ENCODE measurements around the gene CBX8.

CBX8 gene

DNA sequence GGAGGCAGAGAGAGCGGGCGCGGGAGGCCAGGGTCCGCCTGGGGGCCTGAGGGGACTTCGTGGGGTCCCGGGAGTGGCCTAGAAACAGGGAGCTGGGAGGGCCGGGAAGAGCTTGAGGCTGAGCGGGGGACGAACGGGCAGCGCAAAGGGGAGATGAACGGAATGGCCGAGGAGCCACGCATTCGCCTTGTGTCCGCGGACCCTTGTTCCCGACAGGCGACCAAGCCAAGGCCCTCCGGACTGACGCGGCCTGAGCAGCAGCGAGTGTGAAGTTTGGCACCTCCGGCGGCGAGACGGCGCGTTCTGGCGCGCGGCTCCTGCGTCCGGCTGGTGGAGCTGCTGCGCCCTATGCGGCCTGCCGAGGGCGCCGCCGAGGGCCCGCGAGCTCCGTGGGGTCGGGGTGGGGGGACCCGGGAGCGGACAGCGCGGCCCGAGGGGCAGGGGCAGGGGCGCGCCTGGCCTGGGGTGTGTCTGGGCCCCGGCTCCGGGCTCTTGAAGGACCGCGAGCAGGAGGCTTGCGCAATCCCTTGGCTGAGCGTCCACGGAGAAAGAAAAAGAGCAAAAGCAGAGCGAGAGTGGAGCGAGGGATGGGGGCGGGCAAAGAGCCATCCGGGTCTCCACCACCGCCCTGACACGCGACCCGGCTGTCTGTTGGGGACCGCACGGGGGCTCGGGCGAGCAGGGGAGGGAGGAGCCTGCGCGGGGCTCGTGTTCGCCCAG, 43.6 kb upstream of the CBX8 start:
- H3K27me3 ChIP-seq (ENCODE audit: control insufficient read depth, insufficient read depth, low read length), result peaks cover 90% of the 10 kb centered on the region
- no peaks in the 10 kb centered on the region for H3K36me3 ChIP-seq (ENCODE audit: control insufficient read depth, insufficient read depth, low read length)
- H3K9ac ChIP-seq (ENCODE audit: low read length), result no peak overlapping the region
- 0 out of 2 replicates have a peak, but pooled peaks cover 3% of the 10 kb centered on the region for H3K9me3 ChIP-seq (ENCODE audit: control insufficient read depth, insufficient read depth, low read depth, low read length)
- H3K4me1 ChIP-seq (ENCODE audit: control insufficient read depth, insufficient read depth, low read length), result peaks cover 47% of the 10 kb centered on the region
- no peak overlapping the region for H3K27ac ChIP-seq (ENCODE audit: low read depth, low read length)
- peak overlapping the region; percentile 55 for H3K4me3 ChIP-seq (ENCODE audit: low read depth, low read length)

DNA sequence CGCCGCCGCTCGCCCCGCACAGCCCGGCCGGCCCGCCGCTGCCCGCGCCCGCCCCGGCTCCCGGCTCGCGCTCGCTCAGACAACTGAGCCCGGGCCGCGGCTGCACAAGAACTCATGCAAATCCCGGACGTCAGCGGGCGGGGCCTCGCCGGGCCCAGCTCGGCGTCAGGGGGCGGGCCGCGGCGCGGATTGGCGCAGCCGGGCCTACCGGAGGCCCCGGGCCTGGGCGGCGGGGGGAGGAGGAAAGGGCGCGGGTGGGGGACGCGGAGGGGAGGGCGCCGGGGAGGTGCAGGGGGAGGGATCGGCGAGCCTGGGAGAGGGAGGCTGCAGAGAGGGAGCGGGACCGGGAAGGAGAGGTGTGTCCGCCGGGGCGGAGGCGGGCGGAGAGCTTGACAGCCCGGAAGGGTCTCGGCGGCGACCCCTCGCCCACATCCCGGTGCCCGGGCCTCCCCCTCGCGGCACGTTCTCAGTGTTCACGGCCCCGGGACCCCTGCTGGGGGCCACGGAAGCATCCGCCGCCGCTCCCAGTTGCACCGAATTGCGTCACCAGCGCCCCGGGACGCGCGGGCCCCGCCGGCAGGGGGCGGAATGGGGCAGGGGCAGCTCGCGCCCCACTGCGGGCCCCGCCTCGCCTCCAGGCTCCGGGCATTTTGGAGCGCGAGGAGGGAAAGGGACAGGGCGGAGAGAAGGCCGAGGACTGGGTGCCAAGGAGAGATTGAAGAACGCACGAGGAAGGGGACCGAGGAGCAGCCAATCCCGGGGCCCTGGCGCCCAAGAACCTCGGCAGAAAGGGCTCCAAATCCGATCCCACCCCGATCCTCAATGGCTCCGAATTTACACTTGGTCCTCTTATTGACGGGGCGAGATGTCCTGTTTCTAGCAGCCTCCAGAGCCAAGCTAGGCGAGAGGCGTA, 42.7 kb upstream of the CBX8 start, which contains the start of gene CBX4:
TSS of gene CBX4 (minus strand) at position 85 of the 913 bp plus-strand sequence. CDS start 189 bp downstream, outside the sequence.
- no peaks in the 10 kb centered on the region for H3K36me3 ChIP-seq (ENCODE audit: control insufficient read depth, insufficient read depth, low read length)
- peaks cover 91% of the 10 kb centered on the region for H3K27me3 ChIP-seq (ENCODE audit: control insufficient read depth, insufficient read depth, low read length)
- H3K27ac ChIP-seq (ENCODE audit: low read depth, low read length), result no peak within 1 kb of the TSS
- H3K9ac ChIP-seq (ENCODE audit: low read length), result peak within 1 kb of the TSS; percentile 25
- 0 out of 2 replicates have a peak, but pooled peaks cover 3% of the 10 kb centered on the region for H3K9me3 ChIP-seq (ENCODE audit: control insufficient read depth, insufficient read depth, low read depth, low read length)
- H3K4me1 ChIP-seq (ENCODE audit: control insufficient read depth, insufficient read depth, low read length), result peaks cover 47% of the 10 kb centered on the region
- peak within 1 kb of the TSS; percentile 78 for H3K4me3 ChIP-seq (ENCODE audit: low read depth, low read length)

DNA sequence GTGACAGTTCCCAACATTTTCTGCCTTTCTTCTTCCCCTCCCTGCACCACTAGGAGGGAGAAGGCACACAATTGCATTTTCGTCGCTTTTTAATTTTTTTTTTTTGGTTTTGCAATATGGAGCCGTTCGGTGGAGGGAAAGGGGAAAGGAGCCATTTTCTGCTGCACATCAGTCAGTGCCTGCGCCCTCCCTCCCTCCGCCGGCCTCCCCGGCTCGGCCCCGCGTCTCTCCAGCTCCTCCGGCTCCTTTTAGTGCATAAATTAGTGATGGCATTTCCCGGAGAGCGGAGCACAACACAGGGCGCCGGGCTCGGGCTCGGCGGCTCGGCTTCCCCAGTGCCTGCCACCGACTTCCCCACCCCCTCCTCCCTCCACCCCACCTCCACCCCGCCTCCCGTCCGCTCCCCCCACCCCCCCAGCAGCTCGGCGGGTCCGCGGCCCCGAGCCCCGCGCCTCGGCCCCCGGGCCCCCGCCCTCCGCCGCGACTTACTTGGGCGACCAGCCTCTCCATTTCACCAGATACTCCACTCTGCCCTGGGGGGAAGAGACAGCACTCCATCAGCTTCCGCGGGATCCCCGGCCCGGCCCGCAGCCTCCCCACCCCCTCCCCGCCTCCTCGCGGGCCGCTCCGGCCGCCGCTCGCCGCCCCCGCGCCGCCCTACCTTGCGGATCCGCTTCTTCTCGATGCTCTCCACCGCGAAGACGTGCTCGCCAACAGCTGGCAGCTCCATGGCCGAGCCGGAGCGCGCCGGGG, 41.8 kb upstream of the CBX8 start:
- Histone ChIP-seq H3K36me3 (ENCODE audit: control insufficient read depth, insufficient read depth, low read length) (no peaks in the 10 kb centered on the region), H3K9me3 (ENCODE audit: control insufficient read depth, insufficient read depth, low read depth, low read length) (0 out of 2 replicates have a peak, but pooled peaks cover 3% of the 10 kb centered on the region), H3K27ac (ENCODE audit: low read depth, low read length) (no peak overlapping the region), H3K4me1 (ENCODE audit: control insufficient read depth, insufficient read depth, low read length) (peaks cover 53% of the 10 kb centered on the region), H3K4me3 (ENCODE audit: low read depth, low read length) (peak overlapping the region; percentile 78), H3K9ac (ENCODE audit: low read length) (peak overlapping the region; percentile 25), H3K27me3 (ENCODE audit: control insufficient read depth, insufficient read depth, low read length) (peaks cover 91% of the 10 kb centered on the region)

DNA sequence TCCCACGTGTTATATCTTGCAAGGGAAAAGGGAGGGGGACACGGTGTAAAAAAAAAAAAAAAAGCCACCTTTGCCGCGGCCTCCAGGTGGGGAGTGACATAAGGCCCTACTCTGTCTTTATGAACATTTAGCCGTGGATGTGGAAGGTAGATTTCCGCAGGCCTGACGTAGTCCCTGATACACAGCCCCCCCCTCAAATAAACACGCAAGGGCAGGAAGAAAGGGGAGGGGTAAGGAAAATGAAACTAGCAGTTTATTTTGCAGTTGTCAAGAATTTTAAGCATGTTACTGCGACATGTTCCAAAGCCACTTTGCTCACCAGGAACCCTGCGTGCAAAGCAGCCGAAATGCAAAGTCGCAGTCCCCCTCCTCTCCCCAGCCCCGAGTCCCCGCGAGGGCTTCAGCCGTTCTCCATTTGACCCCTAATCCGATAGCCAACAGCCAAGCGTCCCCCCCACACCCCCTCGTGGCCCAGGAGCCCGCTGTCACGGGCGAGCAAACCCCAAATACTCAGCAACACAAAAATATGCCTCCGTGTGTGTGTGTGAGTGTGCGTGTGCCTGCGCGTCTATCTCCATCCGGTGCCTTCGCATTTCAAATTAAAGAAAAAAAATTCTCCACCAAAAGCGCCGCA, 41.1 kb upstream of the CBX8 start:
- Histone ChIP-seq H3K36me3 (ENCODE audit: control insufficient read depth, insufficient read depth, low read length) (no peaks in the 10 kb centered on the region), H3K4me3 (ENCODE audit: low read depth, low read length) (peak overlapping the region; percentile 78), H3K9me3 (ENCODE audit: control insufficient read depth, insufficient read depth, low read depth, low read length) (0 out of 2 replicates have a peak, but pooled peaks cover 3% of the 10 kb centered on the region), H3K27ac (ENCODE audit: low read depth, low read length) (no peak overlapping the region), H3K9ac (ENCODE audit: low read length) (peak overlapping the region; percentile 25), H3K27me3 (ENCODE audit: control insufficient read depth, insufficient read depth, low read length) (peaks cover 91% of the 10 kb centered on the region), H3K4me1 (ENCODE audit: control insufficient read depth, insufficient read depth, low read length) (peaks cover 57% of the 10 kb centered on the region)

GRCh38 chr17:79836972-79837887, 40.4 kb upstream of the CBX8 start:
- peak overlapping the region; percentile 78 for H3K4me3 ChIP-seq (ENCODE audit: low read depth, low read length)
- H3K27ac ChIP-seq (ENCODE audit: low read depth, low read length), result no peak overlapping the region
- H3K4me1 ChIP-seq (ENCODE audit: control insufficient read depth, insufficient read depth, low read length), result peaks cover 52% of the 10 kb centered on the region
- peaks cover 91% of the 10 kb centered on the region for H3K27me3 ChIP-seq (ENCODE audit: control insufficient read depth, insufficient read depth, low read length)
- 0 out of 2 replicates have a peak, but pooled peaks cover 3% of the 10 kb centered on the region for H3K9me3 ChIP-seq (ENCODE audit: control insufficient read depth, insufficient read depth, low read depth, low read length)
- no peaks in the 10 kb centered on the region for H3K36me3 ChIP-seq (ENCODE audit: control insufficient read depth, insufficient read depth, low read length)
- H3K9ac ChIP-seq (ENCODE audit: low read length), result no peak overlapping the region

DNA sequence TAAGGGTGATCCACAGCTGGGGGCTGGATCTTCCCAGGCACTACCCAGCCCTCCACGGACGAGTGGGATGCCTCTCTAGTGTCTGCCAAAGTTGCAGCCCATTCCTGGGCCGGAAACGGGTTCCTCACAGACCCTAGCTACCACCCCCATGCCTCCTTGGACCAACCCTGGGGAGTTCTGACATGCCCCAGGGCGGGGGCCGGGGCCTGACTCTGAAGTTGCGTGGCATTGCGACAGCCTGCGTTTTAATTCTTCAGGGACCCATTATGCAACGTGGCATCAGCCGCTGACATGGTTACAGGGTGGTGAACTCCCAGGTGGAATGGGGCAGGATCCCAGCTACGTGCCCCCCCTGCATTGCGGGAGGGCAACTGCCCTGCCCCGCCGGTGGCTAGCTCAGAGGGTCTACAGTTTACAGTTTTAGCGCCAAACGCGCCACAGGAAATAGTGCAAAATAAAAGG, 39.7 kb upstream of the CBX8 start:
- 0 out of 2 replicates have a peak, but pooled peaks cover 3% of the 10 kb centered on the region for H3K9me3 ChIP-seq (ENCODE audit: control insufficient read depth, insufficient read depth, low read depth, low read length)
- peak overlapping the region; percentile 78 for H3K4me3 ChIP-seq (ENCODE audit: low read depth, low read length)
- H3K36me3 ChIP-seq (ENCODE audit: control insufficient read depth, insufficient read depth, low read length), result no peaks in the 10 kb centered on the region
- no peak overlapping the region for H3K9ac ChIP-seq (ENCODE audit: low read length)
- H3K27me3 ChIP-seq (ENCODE audit: control insufficient read depth, insufficient read depth, low read length), result peaks cover 91% of the 10 kb centered on the region
- no peak overlapping the region for H3K27ac ChIP-seq (ENCODE audit: low read depth, low read length)
- peaks cover 47% of the 10 kb centered on the region for H3K4me1 ChIP-seq (ENCODE audit: control insufficient read depth, insufficient read depth, low read length)

DNA sequence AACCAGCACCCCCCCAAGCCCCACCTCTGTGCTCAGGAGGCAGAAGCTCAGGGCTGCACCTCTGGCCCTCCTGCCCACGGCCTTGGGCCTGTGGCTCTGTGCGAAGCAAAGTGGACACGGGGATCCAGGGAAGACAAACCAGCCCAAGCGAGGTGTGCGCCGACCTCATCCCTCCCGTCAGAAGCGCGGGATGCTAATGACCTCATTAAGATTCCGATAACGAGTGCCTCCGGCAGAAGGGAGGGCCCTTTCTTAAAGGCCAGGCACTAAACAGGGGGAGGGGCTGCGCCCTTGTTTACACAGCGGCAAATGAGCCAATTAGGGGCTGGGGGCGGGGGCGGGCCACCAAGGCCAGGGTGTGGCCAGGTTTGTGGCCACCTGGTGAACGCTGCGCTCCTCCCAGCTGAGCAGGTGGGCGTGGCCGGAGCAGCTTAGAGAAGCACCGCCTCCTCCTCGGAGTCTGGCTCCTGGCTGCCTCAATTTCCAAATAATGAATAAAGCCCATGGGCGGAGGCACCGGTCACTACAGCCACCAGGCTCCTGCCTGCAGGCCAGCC, 39.2 kb upstream of the CBX8 start:
- Histone ChIP-seq H3K36me3 (ENCODE audit: control insufficient read depth, insufficient read depth, low read length) (no peaks in the 10 kb centered on the region), H3K4me3 (ENCODE audit: low read depth, low read length) (peak overlapping the region; percentile 78), H3K9ac (ENCODE audit: low read length) (no peak overlapping the region), H3K9me3 (ENCODE audit: control insufficient read depth, insufficient read depth, low read depth, low read length) (0 out of 2 replicates have a peak, but pooled peaks cover 3% of the 10 kb centered on the region), H3K27me3 (ENCODE audit: control insufficient read depth, insufficient read depth, low read length) (peaks cover 91% of the 10 kb centered on the region), H3K27ac (ENCODE audit: low read depth, low read length) (no peak overlapping the region), H3K4me1 (ENCODE audit: control insufficient read depth, insufficient read depth, low read length) (peaks cover 50% of the 10 kb centered on the region)

DNA sequence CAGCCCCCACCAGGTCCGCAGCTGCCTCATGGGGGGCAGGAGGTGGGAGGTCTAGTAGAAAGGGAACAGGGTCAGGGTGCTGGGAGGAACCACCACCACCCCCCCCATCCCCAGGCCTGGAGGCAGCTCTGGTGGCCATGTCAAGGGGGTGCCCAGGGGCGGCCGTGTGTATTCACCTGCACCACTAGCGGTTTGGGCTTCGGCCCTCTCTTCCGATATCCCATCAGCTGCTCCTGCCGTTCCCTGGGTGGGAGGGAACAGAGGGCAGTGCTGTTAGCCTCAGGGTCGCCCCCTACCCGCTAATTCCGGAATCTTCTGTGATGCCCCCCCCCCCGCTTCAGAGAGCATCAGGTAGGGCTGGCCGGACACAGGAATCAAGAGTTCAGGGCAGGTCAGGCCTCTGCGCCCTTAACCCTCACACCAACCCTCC, 38.6 kb upstream of the CBX8 start:
- peaks cover 51% of the 10 kb centered on the region for H3K4me1 ChIP-seq (ENCODE audit: control insufficient read depth, insufficient read depth, low read length)
- H3K9ac ChIP-seq (ENCODE audit: low read length), result no peak overlapping the region
- H3K4me3 ChIP-seq (ENCODE audit: low read depth, low read length), result peak overlapping the region; percentile 46
- H3K27me3 ChIP-seq (ENCODE audit: control insufficient read depth, insufficient read depth, low read length), result peaks cover 91% of the 10 kb centered on the region
- 0 out of 2 replicates have a peak, but pooled peaks cover 3% of the 10 kb centered on the region for H3K9me3 ChIP-seq (ENCODE audit: control insufficient read depth, insufficient read depth, low read depth, low read length)
- H3K36me3 ChIP-seq (ENCODE audit: control insufficient read depth, insufficient read depth, low read length), result no peaks in the 10 kb centered on the region
- no peak overlapping the region for H3K27ac ChIP-seq (ENCODE audit: low read depth, low read length)
